Measurements from ENCODE around the gene PEMT. TPM values are rescaled to one million over a fixed set of nuclear protein-coding genes. Genes with fewer than 3 reads are reported as not detected.
"Not testable (repeated sequence)": the region's sequence is repeated elsewhere in the genome, so short reads cannot be mapped to it uniquely, and the experiment has no call there.

PEMT gene
- total RNA-seq, 4 donors from 2014 or later: 29.9 to 47.5 (median 44.3) TPM

- no peak overlapping the region for H3K4me3 ChIP-seq (ENCODE audit: low read depth, poor library complexity, severe bottlenecking)
- intact Hi-C loops (cut with DNase I; ENCODE audit: low total_unique reads): no loop called here
- no peak for TF ChIP-seq CTCF (IDR thresholded peaks at IDR 0.05)
- no peak for TF ChIP-seq POLR2A (IDR thresholded peaks at IDR 0.05)
- WGBS, 2 donors: 78 to 79% methylated on average over 9 of the region's 9 CpGs
- DNase-seq (ENCODE audit: low spot score in 2 of 2): no peak
Measured at GRCh38 chr17:17492571-17492970, 98.9 kb downstream of the PEMT start.

GRCh38 chr17:17492085-17492484, 99.4 kb downstream of the PEMT start:
- no peak for DNase-seq (ENCODE audit: low spot score in 2 of 2)
- 80 to 89% methylated on average over 11 of the region's 11 CpGs for WGBS, 2 donors
- no peak overlapping the region for H3K4me3 ChIP-seq (ENCODE audit: low read depth, poor library complexity, severe bottlenecking)
- no peak for TF ChIP-seq CTCF (IDR thresholded peaks at IDR 0.05)
- TF ChIP-seq POLR2A (IDR thresholded peaks at IDR 0.05): no peak
- intact Hi-C loops (cut with DNase I; ENCODE audit: low total_unique reads): no loop called here

- DNase-seq (ENCODE audit: low spot score in 2 of 2): no peak
- intact Hi-C loops (cut with DNase I; ENCODE audit: low total_unique reads): no loop called here
- WGBS, 2 donors: 72 to 87% methylated on average over 6 to 17 of the region's 17 CpGs
- no peak overlapping the region for H3K4me3 ChIP-seq (ENCODE audit: low read depth, poor library complexity, severe bottlenecking)
- TF ChIP-seq CTCF (IDR thresholded peaks at IDR 0.05) (no peak), POLR2A (IDR thresholded peaks at IDR 0.05) (no peak)
Measured at GRCh38 chr17:17491546-17491988, 99.9 kb downstream of the PEMT start.

GRCh38 chr17:17491031-17491471, 100.5 kb downstream of the PEMT start:
- intact Hi-C loops (cut with DNase I; ENCODE audit: low total_unique reads): no loop called here
- H3K4me3 ChIP-seq (ENCODE audit: low read depth, poor library complexity, severe bottlenecking): no peak overlapping the region
- WGBS, 2 donors: 77 to 79% methylated on average over 10 of the region's 10 CpGs
- TF ChIP-seq POLR2A (IDR thresholded peaks at IDR 0.05) (no peak), CTCF (IDR thresholded peaks at IDR 0.05) (no peak)
- no peak for DNase-seq (ENCODE audit: low spot score in 2 of 2)

- no peak for TF ChIP-seq CTCF (IDR thresholded peaks at IDR 0.05)
- TF ChIP-seq POLR2A (IDR thresholded peaks at IDR 0.05): no peak
- 45 to 50% methylated on average over 2 of the region's 2 CpGs for WGBS, 2 donors
- intact Hi-C loops (cut with DNase I; ENCODE audit: low total_unique reads): no loop called here
Measured at GRCh38 chr17:17487998-17488397, 103.5 kb downstream of the PEMT start.

GRCh38 chr17:17486416-17486815, 105.1 kb downstream of the PEMT start:
- intact Hi-C loops (cut with DNase I; ENCODE audit: low total_unique reads); H3K4me3 ChIP-seq (ENCODE audit: low read depth, poor library complexity, severe bottlenecking); DNase-seq (ENCODE audit: low spot score in 2 of 2): not testable (repeated sequence)
- 95 to 97% methylated on average over 10 to 18 of the region's 23 CpGs for WGBS, 2 donors

More at GRCh38 chr17:17487998-17488397, 103.5 kb downstream of the PEMT start:
- no peak for DNase-seq (ENCODE audit: low spot score in 2 of 2)
- H3K4me3 ChIP-seq (ENCODE audit: low read depth, poor library complexity, severe bottlenecking): no peak overlapping the region
